GM20000 (cell line): ENCODE measurements around the gene LRP2.
A peak's percentile ranks its signal among the peaks of the same experiment; 100 is the strongest.

Experiments
- DNase-seq: peaks from one replicate; pipeline ENCODE4 v3.0.0; 2012; ENCODE audit warnings: low spot score
- TF ChIP-seq, protein P1 (sequence below): IDR thresholded peaks from 2 replicates; pipeline ENCODE4 v1.5.1; 2012; ENCODE audit warnings: mild to moderate bottlenecking, control low read depth; ENCODE audit errors: extremely low read depth, missing control alignments

The LRP2 gene

DNA sequence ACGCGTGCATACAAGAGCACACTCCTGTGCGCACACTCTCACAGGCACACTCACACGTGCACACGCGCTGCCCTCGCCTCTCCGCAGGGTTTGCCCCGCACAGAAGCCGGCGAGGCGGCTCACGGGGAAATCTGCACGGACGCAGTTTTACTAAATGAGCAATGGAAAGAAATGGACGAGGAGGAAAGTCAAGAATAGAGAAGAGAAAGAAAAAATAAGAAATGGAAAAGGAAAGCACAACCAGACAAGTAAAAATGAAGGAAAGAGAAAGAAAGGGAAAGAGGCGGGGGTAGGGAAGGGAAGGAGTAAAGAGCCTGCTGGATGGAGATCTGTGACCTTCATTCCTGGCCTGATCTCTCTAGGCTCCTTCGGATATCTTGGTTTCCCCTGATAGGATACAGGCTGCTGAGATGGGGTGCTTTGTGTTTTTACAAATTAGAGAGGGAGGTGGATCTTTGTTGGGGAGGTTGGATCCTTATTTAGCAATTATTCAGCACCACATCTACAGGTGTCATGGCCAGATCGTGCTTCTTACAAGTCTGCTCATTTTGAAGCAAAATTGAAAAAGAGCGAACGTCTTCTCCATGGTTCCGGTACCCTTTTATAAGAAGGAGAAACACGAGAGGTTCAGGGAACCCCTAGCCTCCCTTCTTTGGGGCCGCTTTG lies 693 bp upstream of the LRP2 start:
- TF ChIP-seq, protein P1, sequence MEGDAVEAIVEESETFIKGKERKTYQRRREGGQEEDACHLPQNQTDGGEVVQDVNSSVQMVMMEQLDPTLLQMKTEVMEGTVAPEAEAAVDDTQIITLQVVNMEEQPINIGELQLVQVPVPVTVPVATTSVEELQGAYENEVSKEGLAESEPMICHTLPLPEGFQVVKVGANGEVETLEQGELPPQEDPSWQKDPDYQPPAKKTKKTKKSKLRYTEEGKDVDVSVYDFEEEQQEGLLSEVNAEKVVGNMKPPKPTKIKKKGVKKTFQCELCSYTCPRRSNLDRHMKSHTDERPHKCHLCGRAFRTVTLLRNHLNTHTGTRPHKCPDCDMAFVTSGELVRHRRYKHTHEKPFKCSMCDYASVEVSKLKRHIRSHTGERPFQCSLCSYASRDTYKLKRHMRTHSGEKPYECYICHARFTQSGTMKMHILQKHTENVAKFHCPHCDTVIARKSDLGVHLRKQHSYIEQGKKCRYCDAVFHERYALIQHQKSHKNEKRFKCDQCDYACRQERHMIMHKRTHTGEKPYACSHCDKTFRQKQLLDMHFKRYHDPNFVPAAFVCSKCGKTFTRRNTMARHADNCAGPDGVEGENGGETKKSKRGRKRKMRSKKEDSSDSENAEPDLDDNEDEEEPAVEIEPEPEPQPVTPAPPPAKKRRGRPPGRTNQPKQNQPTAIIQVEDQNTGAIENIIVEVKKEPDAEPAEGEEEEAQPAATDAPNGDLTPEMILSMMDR = no peak
- DNase-seq = peak; percentile 28

DNA sequence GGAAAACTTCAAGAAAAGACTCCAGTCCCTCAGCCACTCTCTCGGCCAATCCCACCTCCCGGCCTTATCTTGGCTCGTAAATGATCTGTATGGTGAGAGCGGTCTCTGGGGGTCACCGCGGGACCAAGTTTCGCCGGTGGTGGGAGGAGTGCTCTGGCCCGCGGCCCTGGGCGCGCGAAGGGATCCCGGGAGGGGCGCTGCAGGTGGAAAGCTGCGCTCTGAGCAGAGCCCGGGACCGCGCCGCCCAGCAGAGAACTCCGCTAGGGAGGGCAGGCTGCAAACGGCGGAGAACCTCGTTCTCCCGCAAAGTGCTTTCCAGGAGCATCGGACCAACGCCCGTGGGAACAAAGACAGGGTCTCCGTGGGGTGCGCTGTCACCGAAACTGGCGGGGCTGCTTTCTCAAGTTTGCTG lies 622 bp downstream of the LRP2 start:
- peak; percentile 42 for DNase-seq

DNA sequence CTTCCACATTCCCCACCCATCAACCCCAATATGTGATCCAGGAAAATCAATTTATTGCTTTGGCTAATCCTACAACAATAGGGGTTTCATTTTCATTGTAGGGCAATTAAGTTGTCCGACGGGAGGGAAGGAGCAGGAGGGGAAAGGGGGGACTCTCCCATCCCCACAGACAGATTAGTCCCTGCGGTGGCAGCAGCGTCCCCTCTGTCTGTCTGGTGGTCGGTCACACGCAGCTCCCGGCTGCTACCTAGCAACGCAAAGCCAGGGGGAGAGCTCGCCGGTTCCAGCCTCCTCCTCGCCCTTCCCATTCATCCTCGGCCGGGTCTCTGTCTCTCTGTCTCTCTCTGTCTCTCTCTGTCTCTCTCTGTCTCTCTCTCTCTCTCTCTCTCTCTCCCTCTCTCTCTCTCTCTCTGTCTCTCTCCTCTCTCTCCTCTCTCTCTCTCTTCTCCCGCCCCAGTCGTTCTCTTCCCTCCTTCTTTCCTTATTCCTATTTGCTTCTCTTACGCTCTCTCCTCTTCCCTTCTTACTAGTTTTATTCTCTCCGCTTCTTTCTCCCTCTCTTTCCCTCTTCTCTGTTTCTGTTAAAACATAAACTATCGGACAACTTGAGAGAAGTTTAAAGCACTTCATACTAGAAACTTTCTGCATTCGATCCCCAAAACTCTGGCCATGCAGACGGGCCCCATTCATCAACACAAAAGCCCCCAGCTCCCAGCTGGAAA lies 1.2 kb downstream of the LRP2 start:
- DNase-seq = no peak

More for the DNA sequence above, 622 bp downstream of the LRP2 start:
- TF ChIP-seq, protein P1 = no peak

DNA sequence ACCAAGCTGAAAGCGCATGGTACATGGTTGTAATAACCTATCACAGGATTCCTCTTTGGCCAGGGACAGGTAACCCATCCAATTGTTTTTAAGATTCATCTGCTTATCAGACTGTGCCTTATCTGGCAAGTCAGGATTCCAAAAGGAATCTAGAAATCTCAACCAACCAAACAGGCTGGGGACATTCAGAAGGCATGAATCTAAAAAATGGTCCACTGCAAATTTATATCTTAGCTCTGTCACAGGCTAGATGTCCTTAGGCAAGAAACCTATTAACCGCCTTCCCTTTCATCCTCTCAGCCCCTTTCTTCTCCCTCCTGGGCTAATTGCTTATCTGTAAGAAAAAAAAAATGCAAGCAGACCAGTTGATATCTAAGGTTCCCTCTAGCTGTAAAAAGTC lies 4.3 kb downstream of the LRP2 start:
- TF ChIP-seq, protein P1 = no peak
- DNase-seq = no peak

More for the DNA sequence above, 1.2 kb downstream of the LRP2 start:
- TF ChIP-seq, protein P1 = no peak

DNA sequence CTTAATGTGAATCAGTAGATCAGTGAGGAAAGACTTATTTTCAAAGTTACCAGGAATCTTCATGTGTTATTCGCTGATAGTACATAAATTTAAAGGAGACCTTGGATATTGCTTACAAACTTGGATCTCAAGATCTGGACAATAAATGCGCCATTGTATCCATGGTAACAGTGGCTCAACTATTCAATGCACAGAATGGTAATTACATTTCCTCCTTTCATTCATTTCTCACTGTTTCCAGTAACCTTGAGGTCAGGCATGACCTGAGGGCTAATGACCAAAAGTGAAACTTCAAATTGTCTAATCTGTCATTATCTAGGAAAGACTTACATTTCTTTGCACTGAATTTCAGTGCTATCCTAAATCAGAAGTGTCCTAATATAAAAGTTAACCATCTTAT lies 8.1 kb downstream of the LRP2 start:
- TF ChIP-seq, protein P1 = no peak
- DNase-seq = no peak

DNA sequence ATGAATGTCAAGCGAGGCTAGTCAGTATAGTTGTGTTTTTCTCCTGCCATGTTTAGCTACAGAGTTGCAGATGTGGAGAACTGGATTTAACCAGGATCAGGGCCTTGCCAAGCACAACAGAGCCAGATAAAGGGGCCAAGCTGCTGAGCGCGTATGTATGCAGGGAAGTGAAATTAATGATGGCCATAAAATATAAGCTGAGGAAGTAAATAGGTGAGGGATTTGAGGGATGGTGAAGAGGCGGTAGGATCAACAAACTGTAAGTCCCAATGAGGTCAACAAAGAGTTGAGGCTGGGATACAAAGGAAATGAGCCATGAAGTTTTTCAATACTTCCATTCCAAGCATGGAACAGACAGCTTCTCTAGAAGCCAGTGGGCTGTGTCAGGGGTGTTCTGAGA lies 10.6 kb downstream of the LRP2 start:
- TF ChIP-seq, protein P1 = no peak
- DNase-seq = no peak

DNA sequence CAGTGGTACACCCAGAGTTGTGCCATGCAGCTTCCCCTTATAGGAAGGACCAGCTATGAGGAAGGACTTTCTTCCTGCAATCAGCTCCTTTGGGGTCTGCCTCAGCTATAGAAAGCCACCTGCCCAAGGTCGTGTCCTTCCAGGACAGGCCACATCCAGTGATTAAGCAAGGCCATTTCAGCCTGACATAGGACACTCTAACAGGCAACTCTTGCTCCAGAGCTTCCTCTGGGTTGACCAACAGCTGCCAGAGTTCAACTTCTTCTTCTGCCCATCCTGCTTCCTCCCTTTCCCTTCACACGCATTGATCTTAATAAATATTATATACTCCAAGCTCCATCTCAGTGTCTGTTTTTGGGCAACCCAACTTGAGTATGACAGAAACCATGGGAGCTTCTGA lies 12.8 kb downstream of the LRP2 start:
- no peak for DNase-seq
- TF ChIP-seq, protein P1 = no peak
